Stomach (tissue), 9 donors: Measurements from ENCODE around the gene SNTA1. TPM values are rescaled to one million over a fixed set of nuclear protein-coding genes. Genes with fewer than 3 reads are reported as not detected.

Source experiments
- DNase-seq, 2 donors: peaks; one replicate each; pipeline versions ENCODE4 v3.0.0 to v3.0.0-alpha.2; 2013 to 2019
- H3K27ac ChIP-seq, 5 donors: fragments of 200-600 bp in 4 of 5; sonication (generic) in 4 of 5; one replicate each; pipeline ENCODE4 v1.5.1; 2013 to 2019; ENCODE audit warnings: mild to moderate bottlenecking in 1 of 5, moderate library complexity in 1 of 5
- H3K27me3 ChIP-seq, 3 donors: fragments of 200-600 bp; sonication (generic); one replicate each; pipeline ENCODE4 v1.5.1; 2017 to 2019; ENCODE audit warnings: mixed run types in 1 of 3
- H3K36me3 ChIP-seq, 4 donors: fragments of 200-600 bp; sonication (generic); 1 replicate in 3 of 4; 2 replicates in 1 of 4; pipeline ENCODE4 v1.5.1; 2016 to 2019
- H3K4me1 ChIP-seq, 4 donors: fragments of 200-600 bp; sonication (generic); one replicate each; pipeline ENCODE4 v1.5.1; 2016 to 2019
- H3K4me3 ChIP-seq, 4 donors: fragments of 200-600 bp; sonication (generic) in 3 of 4; one replicate each; pipeline ENCODE4 v1.5.1; 2016 to 2019; ENCODE audit warnings: mild to moderate bottlenecking in 1 of 4
- H3K9me3 ChIP-seq, 4 donors: fragments of 200-600 bp; sonication (generic); one replicate each; pipeline ENCODE4 v1.5.1; 2016 to 2019
- CTCF ChIP-seq, 7 experiments: fragments of 450-650 bp in 4 of 7; fragments of 200-600 bp in 3 of 7; sonication (generic) in 3 of 7; IDR thresholded peaks; one replicate each; pipeline ENCODE4 v1.5.1; 2016 to 2019; ENCODE audit warnings: antibody characterized with exemption in 7 of 7, control low read depth in 2 of 7, mild to moderate bottlenecking in 1 of 7
- EP300 ChIP-seq: sonication (generic); formaldehyde crosslinking; IDR thresholded peaks from one replicate; pipeline ENCODE4 v1.6.1; 2017; ENCODE audit warnings: antibody characterized with exemption
- POLR2A ChIP-seq, 4 donors: fragments of 450-650 bp; IDR thresholded peaks; one replicate each; pipeline ENCODE4 v1.6.1; 2016; ENCODE audit warnings: antibody characterized with exemption in 4 of 4, control low read depth in 2 of 4, mild to moderate bottlenecking in 1 of 4, moderate library complexity in 1 of 4
- POLR2AphosphoS5 ChIP-seq, 3 donors: sonication (generic); formaldehyde crosslinking; IDR thresholded peaks; one replicate each; pipeline ENCODE4 v1.6.1; 2016; ENCODE audit warnings: antibody characterized with exemption in 3 of 3
- WGBS, 5 donors: extraction: QIAGEN DNeasy Blood & Tissue Kit in 3 of 5; methylation state at CpG; one replicate each; pipeline versions ENCODE4 v1.1.5 to v1.1.7; 2013 to 2018; 5-methylcytosine and 5-hydroxymethylcytosine counted together
- intact Hi-C: fragments of 100-400 bp; cut with DNase I; formaldehyde crosslinking; loops from one replicate; pipeline ENCODE4 v1.15.1; 2023; ENCODE audit warnings: low total_unique reads
- polyA plus RNA-seq, 3 donors: library from polyadenylated mRNA; stranded (reverse); fragments of 200-250 nt; gene quantifications; one replicate each; pipeline ENCODE4 v1.2.3, GENCODE V29; 2013
- total RNA-seq, 5 donors: library from RNA; depleted of rRNA; stranded (reverse); fragments of >200 nt; gene quantifications; one replicate each; pipeline versions ENCODE4 v1.1.0 to v1.2.3, GENCODE V29; 2014 to 2016
- donor health status: healthy with polysubstance abuse.
- donor health status: Bipolar disorder and iron deficiency.
- donor health status: healthy.

Gene SNTA1
- total and polyA plus RNA-seq, 8 donors: 8.8 to 40.8 (median 22.6) TPM

- WGBS, 5 donors: 86 to 94% (median 92%) methylated on average over 4 of the region's 4 CpGs
- intact Hi-C loops: no loop called here
These were observed 2.5 kb upstream of the SNTA1 start for GRCh38 chr20:33445881-33446625.

GRCh38 chr20:33444797-33445560 is 1.4 kb upstream of the SNTA1 start:
- H3K27me3 ChIP-seq: no peaks in the 10 kb centered on the region
- peaks cover 0 to 40% (median 31%) of the 10 kb centered on the region in 4 donors for H3K4me1 ChIP-seq
- H3K9me3 ChIP-seq: no peaks in the 10 kb centered on the region
- no peaks in the 10 kb centered on the region for H3K36me3 ChIP-seq
- peak overlapping the region; percentile 16 to 91 (median 80) for H3K27ac ChIP-seq
- peak; percentile 39 to 50 for DNase-seq
- intact Hi-C loops: no loop called here
- 38 to 52% (median 48%) methylated on average over 4 of the region's 4 CpGs for WGBS, 5 donors
- H3K4me3 ChIP-seq: peak overlapping the region; percentile 68 to 89 (median 74)
- no peak for TF ChIP-seq POLR2A (IDR thresholded peaks at IDR 0.05)
- TF ChIP-seq CTCF (IDR thresholded peaks at IDR 0.05): no peak
- TF ChIP-seq EP300: no peak
- no peak for TF ChIP-seq POLR2AphosphoS5 (IDR thresholded peaks at IDR 0.05)

More at GRCh38 chr20:33445881-33446625, 2.5 kb upstream of the SNTA1 start:
- DNase-seq: no peak
- H3K27me3 ChIP-seq: no peaks in the 10 kb centered on the region
- H3K27ac ChIP-seq: no peak overlapping the region
- no peaks in the 10 kb centered on the region for H3K36me3 ChIP-seq
- TF ChIP-seq CTCF (IDR thresholded peaks at IDR 0.05): no peak
- no peak for TF ChIP-seq POLR2A (IDR thresholded peaks at IDR 0.05)
- no peak for TF ChIP-seq POLR2AphosphoS5 (IDR thresholded peaks at IDR 0.05)
- TF ChIP-seq EP300: no peak
- no peak overlapping the region for H3K4me3 ChIP-seq
- H3K4me1 ChIP-seq: peaks cover 0 to 31% (median 26%) of the 10 kb centered on the region in 4 donors
- H3K9me3 ChIP-seq: no peaks in the 10 kb centered on the region

GRCh38 chr20:33443006-33443511 is 504 bp downstream of the SNTA1 start:
- Histone ChIP-seq H3K4me3 (peak overlapping the region; percentile 68 to 89 (median 74)), H3K27me3 (no peaks in the 10 kb centered on the region), H3K9me3 (no peaks in the 10 kb centered on the region), H3K4me1 (peaks cover 5 to 41% (median 31%) of the 10 kb centered on the region in 4 donors), H3K27ac (peak overlapping the region; percentile 79 to 93 (median 88)), H3K36me3 (peaks cover 0 to 4% (median 0%) of the 10 kb centered on the region in 4 donors)
- no peak for TF ChIP-seq POLR2AphosphoS5 (IDR thresholded peaks at IDR 0.05)
- TF ChIP-seq EP300: no peak
- TF ChIP-seq CTCF (IDR thresholded peaks at IDR 0.05): no peak
- TF ChIP-seq POLR2A (IDR thresholded peaks at IDR 0.05): no peak
- WGBS, 5 donors: 2 to 12% (median 2%) methylated on average over 6 to 45 of the region's 45 CpGs
- peak; percentile 29 to 75 for DNase-seq
- intact Hi-C loops: no loop called here
